DOHH2 (cell line): ENCODE measurements around the gene USF3.
A peak's percentile ranks its signal among the peaks of the same experiment; 100 is the strongest.

Experiments used
- H3F3A ChIP-seq: fragments of 200-600 bp; sonication (generic), shearing (Covaris generic); 2 replicates; pipeline ENCODE4 v1.6.0; 2016; ENCODE audit warnings: antibody characterized with exemption, mild to moderate bottlenecking; ENCODE audit not compliant: control insufficient read depth, insufficient read depth
- H3K27ac ChIP-seq: fragments of 200-600 bp; sonication (generic); 2 replicates; pipeline ENCODE4 v1.5.1; 2014; ENCODE audit warnings: low read depth, mild to moderate bottlenecking, low read length, moderate library complexity
- H3K27me3 ChIP-seq: fragments of 200-600 bp; sonication (generic); 2 replicates; pipeline ENCODE4 v1.6.1; 2014; ENCODE audit warnings: mild to moderate bottlenecking, low read length, mixed read lengths; ENCODE audit not compliant: control insufficient read depth
- H3K36me3 ChIP-seq: fragments of 200-600 bp; sonication (generic); 2 replicates; pipeline ENCODE4 v1.6.1; 2014; ENCODE audit warnings: mild to moderate bottlenecking, low read length, moderate library complexity, mixed read lengths; ENCODE audit not compliant: control insufficient read depth
- H3K4me1 ChIP-seq: fragments of 200-600 bp; sonication (generic); 2 replicates; pipeline ENCODE4 v1.6.1; 2014; ENCODE audit warnings: mild to moderate bottlenecking, low read length, mixed read lengths; ENCODE audit not compliant: control insufficient read depth
- H3K4me2 ChIP-seq: fragments of 200-600 bp; sonication (generic); 2 replicates; pipeline ENCODE4 v1.6.0; 2014; ENCODE audit warnings: mild to moderate bottlenecking, low read length, moderate library complexity
- H3K4me3 ChIP-seq: fragments of 200-600 bp; sonication (generic); 2 replicates; pipeline ENCODE4 v1.5.1; 2014; ENCODE audit warnings: mild to moderate bottlenecking, low read length, mixed read lengths
- H3K79me2 ChIP-seq: fragments of 200-600 bp; sonication (generic); 2 replicates; pipeline ENCODE4 v1.6.1; 2014; ENCODE audit warnings: mild to moderate bottlenecking, low read length, mixed read lengths; ENCODE audit not compliant: control insufficient read depth
- H3K9me2 ChIP-seq: fragments of 200-600 bp; sonication (generic); replicated peaks from 2 replicates; pipeline ENCODE4 v1.6.1; 2014; ENCODE audit warnings: mild to moderate bottlenecking, low read length, mixed read lengths; ENCODE audit not compliant: control insufficient read depth
- H3K9me3 ChIP-seq: fragments of 200-600 bp; sonication (generic); 2 replicates; pipeline ENCODE4 v1.6.1; 2014; ENCODE audit warnings: antibody characterized with exemption, low read length, mixed read lengths; ENCODE audit not compliant: control insufficient read depth, insufficient read depth
- H4K20me1 ChIP-seq: fragments of 200-600 bp; sonication (generic); 2 replicates; pipeline ENCODE4 v1.6.0; 2014; ENCODE audit warnings: low read depth, mild to moderate bottlenecking, antibody characterized with exemption, low read length, moderate library complexity; ENCODE audit not compliant: control insufficient read depth, insufficient read depth
- CTCF ChIP-seq: fragments of 200-600 bp; sonication (generic); IDR thresholded peaks from one replicate; pipeline ENCODE4 v1.5.1; 2014; ENCODE audit warnings: antibody characterized with exemption, mild to moderate bottlenecking, low read depth, low read length; ENCODE audit not compliant: poor library complexity, severe bottlenecking
- EZH2phosphoT487 ChIP-seq: fragments of 200-600 bp; sonication (generic); IDR thresholded peaks from 2 replicates; pipeline ENCODE4 v1.6.1; 2017; ENCODE audit warnings: borderline replicate concordance, mild to moderate bottlenecking, antibody characterized with exemption, low read length, moderate library complexity, mixed read lengths

Gene USF3

GRCh38 chr3:113696658-113697499, 437 bp upstream of the USF3 start:
- H3K36me3 ChIP-seq = 0 out of 2 replicates have a peak, but pooled peaks cover 3% of the 10 kb centered on the region

GRCh38 chr3:113695431-113695785, 1.0 kb downstream of the USF3 start:
- Histone ChIP-seq H3K36me3 (0 out of 2 replicates have a peak, but pooled peaks cover 3% of the 10 kb centered on the region), H3K27ac (peak overlapping the region; percentile 59), H4K20me1 (no peaks in the 10 kb centered on the region), H3K27me3 (no peaks in the 10 kb centered on the region), H3K9me3 (no peaks in the 10 kb centered on the region), H3K4me1 (peaks cover 25% of the 10 kb centered on the region), H3K4me2 (peak overlapping the region; percentile 74), H3K9me2 (no peaks in the 10 kb centered on the region), H3F3A (no peaks in the 10 kb centered on the region), H3K79me2 (peaks cover 61% of the 10 kb centered on the region), H3K4me3 (peak overlapping the region; percentile 80)
- no peak for TF ChIP-seq CTCF
- TF ChIP-seq EZH2phosphoT487 = no peak

More at GRCh38 chr3:113696658-113697499, 437 bp upstream of the USF3 start:
- TF ChIP-seq EZH2phosphoT487 = no peak
- Histone ChIP-seq H3K79me2 (peaks cover 48% of the 10 kb centered on the region), H3K9me3 (no peaks in the 10 kb centered on the region), H3K9me2 (no peaks in the 10 kb centered on the region), H3K27ac (peak overlapping the region; percentile 73), H4K20me1 (no peaks in the 10 kb centered on the region), H3K27me3 (no peaks in the 10 kb centered on the region), H3K4me1 (peaks cover 25% of the 10 kb centered on the region), H3F3A (no peaks in the 10 kb centered on the region), H3K4me2 (peak overlapping the region; percentile 70), H3K4me3 (peak overlapping the region; percentile 90)

- TF ChIP-seq EZH2phosphoT487 (no peak), CTCF (no peak)
- Histone ChIP-seq H3F3A (no peaks in the 10 kb centered on the region), H3K79me2 (peaks cover 50% of the 10 kb centered on the region)
These were observed 6.0 kb downstream of the USF3 start for GRCh38 chr3:113690482-113690881.

More at GRCh38 chr3:113690482-113690881, 6.0 kb downstream of the USF3 start:
- Histone ChIP-seq H3K9me3 (peaks cover 1% of the 10 kb centered on the region; the same call in 1 of the 2 replicates), H3K27ac (no peak overlapping the region), H3K4me2 (no peak overlapping the region), H4K20me1 (no peaks in the 10 kb centered on the region), H3K9me2 (no peaks in the 10 kb centered on the region), H3K36me3 (peaks cover 11% of the 10 kb centered on the region; the same call in 1 of the 2 replicates), H3K4me3 (no peak overlapping the region), H3K4me1 (peaks cover 8% of the 10 kb centered on the region), H3K27me3 (no peaks in the 10 kb centered on the region)
